Measurements from ENCODE around the gene MAD1L1. TPM values are rescaled to one million over a fixed set of nuclear protein-coding genes. Genes with fewer than 3 reads are reported as not detected.

The MAD1L1 gene
- total RNA-seq, 1 donor from 2014 or later = 32.3 TPM

- H3K9me3 ChIP-seq (ENCODE audit: insufficient read depth, low read depth, low read length) = no peaks in the 10 kb centered on the region
- FAIRE-seq (no peak), DNase-seq (ENCODE audit: low read depth) (no peak)
- Mint-ChIP-seq H3K27me3 (ENCODE audit: low read depth, unreplicated experiment) (no peaks in the 10 kb centered on the region), H3K36me3 (ENCODE audit: low read depth, unreplicated experiment) (no peaks in the 10 kb centered on the region), H3K9me3 (ENCODE audit: unreplicated experiment) (no peaks in the 10 kb centered on the region), H3K4me1 (ENCODE audit: low read depth, unreplicated experiment) (peaks cover 15% of the 10 kb centered on the region), H3K4me3 (ENCODE audit: unreplicated experiment) (no peak overlapping the region), H3K27ac (ENCODE audit: unreplicated experiment) (no peak overlapping the region)
- no peak overlapping the region for H3K27ac ChIP-seq (ENCODE audit: low read depth, low read length)
- H3K4me1 ChIP-seq (ENCODE audit: insufficient read depth, low read length) = peaks cover 12% of the 10 kb centered on the region
- no peak overlapping the region for H3K4me3 ChIP-seq (ENCODE audit: insufficient read depth, low read depth, low read length)
- no peaks in the 10 kb centered on the region for H3K27me3 ChIP-seq (ENCODE audit: insufficient read depth, low read length)
- no peaks in the 10 kb centered on the region for H3K36me3 ChIP-seq (ENCODE audit: insufficient read depth, low read length)
- peaks cover 10% of the 10 kb centered on the region for H4K20me1 ChIP-seq (ENCODE audit: insufficient read depth, low read length)
- H3K9ac ChIP-seq (ENCODE audit: low read length) = no peak overlapping the region
- no peak overlapping the region for H2AFZ ChIP-seq (ENCODE audit: low read depth, low read length)
- H3K79me2 ChIP-seq (ENCODE audit: insufficient read depth, low read length) = peaks cover 3% of the 10 kb centered on the region
- H3K4me2 ChIP-seq (ENCODE audit: low read length) = no peak overlapping the region
- TF ChIP-seq EZH2 (IDR thresholded peaks at IDR 0.05; ENCODE audit: insufficient read depth, low read length) (no peak), CTCF (IDR thresholded peaks at IDR 0.05; ENCODE audit: insufficient read depth, low read depth, low read length) (no peak)
These were observed 304.7 kb downstream of the MAD1L1 start for GRCh38 chr7:1927937-1928644.

- peaks cover 3% of the 10 kb centered on the region for H3K79me2 ChIP-seq (ENCODE audit: insufficient read depth, low read length)
- TF ChIP-seq CTCF (IDR thresholded peaks at IDR 0.05; ENCODE audit: insufficient read depth, low read depth, low read length) (no peak), EZH2 (IDR thresholded peaks at IDR 0.05; ENCODE audit: insufficient read depth, low read length) (no peak)
- no peak for DNase-seq (ENCODE audit: low read depth)
- H3K9me3 Mint-ChIP-seq (ENCODE audit: unreplicated experiment) = no peaks in the 10 kb centered on the region
- no peak overlapping the region for H3K27ac ChIP-seq (ENCODE audit: low read depth, low read length)
- H3K36me3 Mint-ChIP-seq (ENCODE audit: low read depth, unreplicated experiment) = peaks cover 6% of the 10 kb centered on the region
- FAIRE-seq = no peak
- H3K4me3 Mint-ChIP-seq (ENCODE audit: unreplicated experiment) = no peak overlapping the region
- no peak overlapping the region for H2AFZ ChIP-seq (ENCODE audit: low read depth, low read length)
- no peaks in the 10 kb centered on the region for H3K27me3 ChIP-seq (ENCODE audit: insufficient read depth, low read length)
- H3K27me3 Mint-ChIP-seq (ENCODE audit: low read depth, unreplicated experiment) = no peaks in the 10 kb centered on the region
- no peak overlapping the region for H3K27ac Mint-ChIP-seq (ENCODE audit: unreplicated experiment)
- no peak overlapping the region for H3K4me2 ChIP-seq (ENCODE audit: low read length)
- peaks cover 3% of the 10 kb centered on the region for H3K36me3 ChIP-seq (ENCODE audit: insufficient read depth, low read length)
- H3K4me1 Mint-ChIP-seq (ENCODE audit: low read depth, unreplicated experiment) = peaks cover 15% of the 10 kb centered on the region
- H3K9me3 ChIP-seq (ENCODE audit: insufficient read depth, low read depth, low read length) = no peaks in the 10 kb centered on the region
- peaks cover 10% of the 10 kb centered on the region for H4K20me1 ChIP-seq (ENCODE audit: insufficient read depth, low read length)
- peaks cover 12% of the 10 kb centered on the region for H3K4me1 ChIP-seq (ENCODE audit: insufficient read depth, low read length)
- H3K9ac ChIP-seq (ENCODE audit: low read length) = no peak overlapping the region
- no peak overlapping the region for H3K4me3 ChIP-seq (ENCODE audit: insufficient read depth, low read depth, low read length)
These were observed 305.8 kb downstream of the MAD1L1 start for GRCh38 chr7:1926908-1927306.
